G401.6 (cell line): ENCODE measurements around the gene PTGER2.
A peak's percentile ranks its signal among the peaks of the same experiment; 100 is the strongest.

Source experiments
- FAIRE-seq: peaks from 2 replicates; lab custom pipeline; 2012; peaks lifted over from hg19 to GRCh38; lab: Jason Lieb, UNC

Gene PTGER2

DNA sequence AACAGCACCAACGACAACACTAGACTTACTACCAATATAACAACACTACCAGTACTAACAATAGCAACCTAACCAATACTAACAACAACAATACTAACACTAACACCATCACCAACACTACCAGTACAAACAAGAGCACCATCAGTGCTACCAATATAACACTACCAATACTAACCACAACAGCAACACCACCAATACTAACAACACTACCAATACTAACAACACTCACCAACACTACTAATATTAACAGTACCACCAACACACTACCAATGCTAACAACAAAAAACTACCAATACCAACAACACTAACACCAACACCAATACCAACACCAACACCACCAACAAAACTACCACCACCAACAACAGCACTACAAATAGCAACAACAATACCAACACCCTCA, 25.1 kb downstream of the PTGER2 start:
- no peak for FAIRE-seq

DNA sequence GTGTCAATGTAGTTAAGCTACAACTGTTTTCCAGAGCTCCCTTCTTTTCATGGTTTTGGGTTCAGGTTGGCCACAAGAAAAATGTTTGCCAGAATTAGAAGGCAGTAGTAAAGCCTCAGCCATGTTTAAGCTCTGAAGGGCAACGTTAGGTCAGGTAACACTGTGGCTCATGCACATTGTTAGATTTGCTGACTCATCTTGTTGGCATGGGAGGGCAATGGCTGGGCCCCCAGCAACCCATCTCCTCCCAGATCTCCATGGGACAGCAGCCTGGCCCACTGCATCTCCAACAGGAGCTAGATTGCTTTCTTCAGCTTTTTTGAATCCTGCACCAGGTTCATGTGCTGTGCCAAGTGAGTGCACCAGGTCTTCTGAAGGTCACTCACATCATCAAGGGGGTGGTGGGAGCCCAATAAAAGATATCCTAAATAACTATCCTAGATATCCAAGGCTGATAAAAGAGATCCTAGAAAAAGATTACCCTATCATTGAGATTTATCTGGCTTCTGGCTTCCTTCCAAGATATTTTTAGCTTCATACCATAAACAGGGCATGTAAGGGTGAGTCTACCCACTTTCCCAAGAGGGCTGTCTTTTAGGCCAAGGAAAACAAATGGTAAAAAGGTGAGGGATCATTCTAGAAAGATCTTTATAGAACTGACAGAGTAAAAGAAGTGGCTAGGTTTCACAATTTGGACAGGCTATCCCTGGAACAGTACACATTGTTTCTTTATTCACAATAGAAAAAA, 28.9 kb downstream of the PTGER2 start:
- no peak for FAIRE-seq

DNA sequence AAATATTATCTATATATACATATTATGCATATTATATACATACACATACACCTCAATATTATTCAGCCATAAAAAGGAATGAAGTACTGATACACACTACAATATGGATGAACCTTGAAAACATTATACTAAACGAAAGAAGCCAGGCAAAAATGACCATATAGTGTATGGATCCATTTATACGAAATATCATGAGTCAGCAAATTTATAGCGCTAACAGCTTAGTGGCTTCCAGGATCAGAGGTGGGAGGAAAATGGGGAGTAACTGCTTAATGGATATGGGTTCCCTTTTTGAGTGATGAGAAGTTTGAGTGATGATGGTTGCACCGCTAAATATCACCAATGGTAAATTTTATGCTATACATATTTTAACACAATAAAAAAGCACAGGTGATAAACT, 32.7 kb downstream of the PTGER2 start:
- FAIRE-seq: no peak

DNA sequence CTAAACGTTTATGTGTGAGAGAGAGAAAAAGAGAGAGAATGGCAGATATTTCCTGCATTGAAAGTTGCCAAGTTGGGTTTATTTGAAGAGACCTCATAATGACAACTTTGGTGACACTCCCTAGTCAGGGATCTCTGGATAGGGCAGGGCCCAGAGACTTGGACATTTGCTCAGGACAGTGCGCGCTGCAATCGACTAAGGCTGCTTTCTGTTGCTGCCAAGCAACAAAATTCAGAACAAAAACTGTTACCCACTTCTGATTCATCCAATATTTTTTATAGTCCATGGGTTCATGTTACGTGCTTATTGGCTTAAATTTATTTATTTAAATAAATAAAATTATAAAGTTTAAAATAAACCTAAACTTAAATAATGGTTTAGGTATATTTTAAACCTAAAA, 34.2 kb downstream of the PTGER2 start:
- peak; percentile 11 for FAIRE-seq

DNA sequence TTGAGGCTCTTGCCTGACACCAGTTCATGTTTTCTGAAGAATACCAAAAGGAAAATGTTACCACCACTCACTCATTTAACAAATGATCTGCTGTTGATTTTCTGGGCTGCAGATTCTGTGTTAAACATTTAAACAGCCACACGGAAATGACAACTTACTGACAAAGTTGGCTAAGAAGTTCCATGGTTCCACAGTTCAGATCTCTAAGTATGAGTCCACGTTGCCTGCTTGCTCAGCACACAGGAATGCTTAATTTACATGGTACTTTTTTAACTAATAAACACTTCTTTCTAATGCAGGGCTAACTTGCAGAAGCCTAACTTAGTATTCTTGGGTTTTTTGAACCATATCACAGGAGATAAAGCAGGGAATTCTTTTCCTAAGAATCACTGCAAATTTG, 34.7 kb downstream of the PTGER2 start:
- no peak for FAIRE-seq

DNA sequence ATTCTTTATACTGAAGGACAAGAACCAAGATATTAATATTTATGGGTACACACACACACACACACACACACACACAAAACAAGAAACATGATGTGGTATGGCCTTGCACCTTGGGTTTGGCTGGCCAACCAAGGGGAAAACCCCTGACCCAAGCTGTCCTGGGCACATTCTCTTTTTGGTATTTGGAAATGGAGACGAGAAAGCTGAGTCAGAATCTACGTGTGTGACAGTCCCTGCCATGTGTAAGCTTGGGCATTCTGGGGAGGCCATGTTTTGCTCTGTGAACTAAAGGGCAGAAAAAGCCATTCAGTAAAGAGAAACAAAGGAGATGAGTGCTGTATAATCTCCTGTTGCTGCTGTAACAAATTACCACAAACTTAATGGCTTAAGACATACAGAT, 35.6 kb downstream of the PTGER2 start:
- no peak for FAIRE-seq

DNA sequence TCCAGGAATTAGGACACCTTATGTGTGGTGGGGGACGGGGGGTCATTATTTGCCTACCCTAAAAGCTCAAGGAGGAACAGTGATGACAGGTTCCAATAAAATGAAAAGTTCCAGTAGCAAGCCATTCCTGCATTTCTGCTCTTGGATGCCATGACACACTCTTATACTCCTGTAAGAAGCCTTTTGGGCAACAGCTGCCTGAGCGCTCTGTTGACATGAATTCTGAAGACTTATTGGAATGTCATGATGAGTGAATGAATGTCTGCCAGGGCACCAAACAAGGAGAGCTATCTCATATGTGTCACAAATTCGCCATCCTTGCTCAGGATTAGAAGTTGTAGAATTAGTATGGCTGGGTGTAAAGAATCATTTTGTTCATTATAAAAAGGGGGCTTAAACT, 36.3 kb downstream of the PTGER2 start:
- no peak for FAIRE-seq

DNA sequence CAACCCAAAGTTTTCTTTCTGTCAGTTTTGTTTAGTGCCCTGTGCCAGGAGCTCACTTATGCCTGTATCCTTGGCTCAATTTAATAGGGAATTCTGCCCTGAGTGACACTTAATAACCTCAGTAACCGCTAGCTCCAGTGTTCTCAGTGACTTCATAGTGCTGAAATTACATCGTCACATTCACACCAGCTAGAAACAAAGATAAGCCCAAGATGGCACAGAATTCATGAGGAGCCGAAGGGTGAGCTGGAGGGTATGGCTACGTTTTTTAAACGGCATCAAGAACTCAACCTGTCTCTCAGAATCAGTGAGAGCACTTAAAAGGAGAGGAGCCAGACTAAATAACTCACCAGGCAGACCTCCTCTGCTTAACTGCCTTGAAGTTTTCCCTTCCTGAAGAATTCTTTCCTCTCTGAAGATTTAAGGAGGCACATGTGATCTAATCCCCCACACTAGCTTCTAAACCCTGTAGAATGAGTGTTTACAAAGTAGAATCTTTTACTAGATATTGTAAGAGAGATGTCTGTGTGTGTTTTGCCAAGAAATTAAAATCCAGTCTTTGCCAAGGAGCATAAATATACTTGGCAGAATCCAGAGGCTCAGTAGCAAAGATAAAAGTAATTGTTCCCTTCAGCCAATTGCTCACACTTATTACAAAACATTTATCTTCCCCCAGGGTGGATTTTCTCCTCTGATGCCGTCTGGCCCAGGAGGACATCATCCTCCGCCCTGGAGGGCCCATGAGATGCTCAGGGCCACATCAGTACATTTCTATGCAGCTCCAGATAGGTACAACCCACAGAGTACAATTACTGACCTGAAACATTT, 37.3 kb downstream of the PTGER2 start:
- no peak for FAIRE-seq

DNA sequence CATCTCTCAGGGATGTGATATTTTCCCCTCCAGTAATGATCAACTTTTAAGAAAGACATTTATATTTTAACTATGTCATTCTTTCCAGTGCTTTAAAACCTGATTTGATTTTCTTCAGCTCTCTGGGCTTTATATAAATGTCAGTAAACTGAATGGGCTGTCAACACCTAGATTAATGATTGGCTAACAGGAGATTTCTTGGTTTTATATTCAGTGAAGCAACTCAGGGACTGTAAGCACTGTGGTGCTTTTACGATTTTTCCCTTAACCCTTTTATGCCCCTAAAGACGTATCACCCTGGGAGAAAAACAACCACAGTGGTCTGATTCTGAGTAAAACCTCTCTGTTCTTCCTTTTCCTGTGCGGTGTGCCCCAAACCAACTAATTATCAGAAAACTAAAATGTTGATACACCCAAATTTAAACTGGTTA, 38.0 kb downstream of the PTGER2 start:
- no peak for FAIRE-seq

DNA sequence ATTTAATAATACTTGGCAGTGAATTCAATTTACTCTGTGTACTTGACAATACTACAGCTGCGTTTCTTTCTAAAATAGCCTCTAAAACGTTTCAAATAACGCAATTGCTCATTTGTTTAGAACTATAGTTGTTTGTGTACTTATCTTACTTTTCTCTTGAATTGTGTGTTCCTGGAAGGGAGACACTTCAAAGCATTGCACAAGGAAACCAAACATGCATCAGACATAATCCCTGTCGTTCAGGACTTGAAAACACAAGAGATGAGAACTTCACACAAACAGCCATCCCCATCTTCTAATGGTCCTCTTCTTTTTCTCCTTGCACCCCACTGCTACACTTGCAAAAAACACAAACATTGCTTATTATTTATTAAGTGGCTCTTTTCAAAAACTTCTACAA, 38.5 kb downstream of the PTGER2 start:
- FAIRE-seq: no peak

DNA sequence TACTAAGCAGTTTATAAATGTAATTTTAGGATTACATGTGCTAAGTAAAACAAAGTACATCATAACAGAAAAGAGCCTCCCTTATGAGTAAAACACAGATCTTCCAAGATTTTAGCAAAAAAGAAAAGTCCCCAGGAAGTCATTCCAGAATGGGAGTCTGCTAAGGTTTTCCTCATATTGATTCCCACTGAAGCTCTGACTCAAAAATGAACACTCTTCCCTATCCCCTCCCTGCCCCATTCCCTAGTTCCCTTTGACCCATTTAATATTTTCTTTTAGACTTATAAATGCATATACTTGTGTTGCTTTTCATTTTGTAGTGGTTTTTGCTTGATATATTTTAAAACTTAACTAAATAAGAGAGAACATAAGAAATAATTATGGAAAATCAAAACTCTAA, 40.1 kb downstream of the PTGER2 start:
- no peak for FAIRE-seq

DNA sequence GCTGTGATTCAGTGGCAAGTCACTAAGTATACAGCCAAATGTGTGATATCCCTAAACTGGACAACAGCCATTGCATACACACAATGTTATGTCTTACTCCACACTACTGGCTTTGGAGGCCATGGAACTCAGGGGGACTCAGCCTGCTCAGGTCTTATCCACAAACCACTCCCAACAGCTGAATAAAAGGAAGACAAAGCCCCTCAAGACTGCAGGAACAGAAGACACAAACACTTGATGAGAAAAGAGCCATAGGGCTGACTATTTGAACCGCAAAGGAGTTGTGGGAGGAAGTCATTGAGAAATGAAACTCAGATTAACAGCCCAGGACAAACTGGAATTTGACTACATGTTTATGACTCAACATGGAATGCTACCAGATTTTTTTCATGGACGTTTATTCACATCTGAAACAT, 40.9 kb downstream of the PTGER2 start:
- no peak for FAIRE-seq

DNA sequence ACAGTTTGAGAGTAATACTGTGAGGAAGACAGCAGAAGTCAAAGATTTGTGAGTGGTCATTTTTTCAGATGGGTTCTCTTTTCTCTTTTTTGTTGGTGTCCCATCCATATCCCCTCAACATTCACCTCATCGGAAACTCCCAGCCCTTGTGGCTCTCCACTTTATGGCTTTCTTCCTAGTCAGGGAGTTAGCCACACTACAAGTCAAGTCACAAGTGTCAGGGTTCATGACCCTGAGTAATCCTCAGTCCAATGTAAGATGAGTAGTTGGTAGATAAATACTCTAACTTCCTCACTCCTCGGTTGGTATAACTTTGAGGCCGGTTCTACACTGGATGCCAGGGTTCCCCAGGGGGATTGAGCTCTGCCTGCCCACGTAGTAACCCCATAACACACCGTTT, 41.4 kb downstream of the PTGER2 start:
- no peak for FAIRE-seq

DNA sequence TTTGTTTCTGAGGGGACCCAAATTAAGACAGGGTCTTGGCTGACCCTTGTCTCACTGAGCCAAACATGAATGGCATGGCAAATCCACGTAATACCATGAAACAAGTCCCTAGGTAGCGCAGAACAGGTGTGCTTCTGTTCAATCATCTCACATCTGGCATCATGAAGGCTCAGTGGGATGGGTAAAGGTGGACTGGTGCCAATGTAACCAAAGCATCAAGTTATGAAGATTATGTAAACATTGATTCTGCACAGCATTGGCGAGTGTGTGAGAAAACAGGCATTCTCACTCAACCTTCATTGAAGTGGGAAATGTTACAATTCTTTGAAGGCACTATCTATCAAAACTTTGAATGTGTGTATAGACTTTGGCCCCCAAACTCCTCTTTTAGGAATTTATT, 41.9 kb downstream of the PTGER2 start:
- FAIRE-seq: no peak

DNA sequence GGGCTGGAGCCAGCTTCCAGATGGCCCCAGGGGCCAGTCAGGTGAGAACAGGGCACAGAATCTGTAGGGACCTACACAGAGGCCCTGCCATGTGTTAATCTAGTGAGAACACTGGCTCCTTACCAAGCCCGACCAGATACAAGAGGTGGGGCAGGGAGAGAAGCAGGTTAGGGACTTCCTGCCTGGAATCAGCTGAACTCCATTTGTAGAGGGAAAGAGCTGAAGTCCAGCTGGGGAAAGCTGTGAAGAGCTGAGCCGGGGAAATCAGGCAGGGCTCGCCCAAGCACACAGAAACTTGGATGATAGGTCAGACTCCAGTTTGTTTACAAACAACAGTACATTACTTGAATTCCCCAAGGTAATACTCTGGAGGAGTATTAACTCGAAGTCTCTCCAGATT, 46.7 kb downstream of the PTGER2 start:
- no peak for FAIRE-seq

DNA sequence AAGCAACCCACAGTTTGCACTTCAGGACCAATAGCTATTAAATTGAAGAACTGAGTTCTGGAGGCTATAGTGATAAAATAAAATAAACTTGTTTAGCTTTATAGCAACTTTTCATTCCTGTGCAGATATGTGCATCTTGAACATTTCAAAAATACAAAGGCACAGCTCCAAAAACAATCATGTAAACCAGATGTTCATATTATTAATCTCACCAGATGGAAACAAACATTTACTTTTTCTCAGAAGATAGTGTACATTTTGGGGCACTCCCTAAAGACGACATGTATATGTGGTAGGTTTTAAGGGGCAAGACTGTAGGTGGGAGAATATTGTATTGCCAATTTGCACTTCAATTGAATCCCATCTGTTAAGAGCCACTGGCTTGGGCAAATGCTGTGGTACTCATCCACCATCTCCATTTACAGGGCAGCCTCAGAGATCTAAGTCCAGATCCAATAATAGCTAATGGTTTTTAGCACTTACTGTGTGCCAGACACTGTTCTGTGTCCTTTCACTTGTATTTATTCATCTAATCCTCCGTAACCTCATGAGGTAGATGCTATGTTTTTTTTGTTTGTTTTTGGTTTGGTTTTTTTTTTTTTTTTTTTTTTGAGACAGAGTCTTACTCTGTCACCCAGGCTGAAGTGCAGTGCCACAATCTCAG, 49.1 kb downstream of the PTGER2 start:
- no peak for FAIRE-seq

DNA sequence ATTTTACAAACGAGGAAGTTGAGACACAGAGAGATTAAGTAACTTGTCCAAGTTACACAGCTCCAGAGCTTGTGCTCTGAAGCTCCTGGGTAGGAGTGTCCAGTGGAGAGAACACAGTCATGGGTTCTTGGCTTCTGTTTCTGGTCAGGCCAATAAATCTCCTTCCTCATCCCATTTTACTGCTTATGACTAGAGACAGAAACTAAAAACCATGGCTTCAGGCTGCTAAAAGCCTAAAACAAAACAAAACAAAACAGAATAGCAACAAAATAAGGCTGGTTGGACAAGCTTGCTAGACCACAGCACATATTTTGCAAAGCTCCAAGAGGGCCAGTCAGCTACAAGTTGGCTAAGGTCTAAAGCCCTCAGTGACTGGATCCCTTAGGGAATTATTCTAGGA, 49.8 kb downstream of the PTGER2 start:
- FAIRE-seq: no peak

DNA sequence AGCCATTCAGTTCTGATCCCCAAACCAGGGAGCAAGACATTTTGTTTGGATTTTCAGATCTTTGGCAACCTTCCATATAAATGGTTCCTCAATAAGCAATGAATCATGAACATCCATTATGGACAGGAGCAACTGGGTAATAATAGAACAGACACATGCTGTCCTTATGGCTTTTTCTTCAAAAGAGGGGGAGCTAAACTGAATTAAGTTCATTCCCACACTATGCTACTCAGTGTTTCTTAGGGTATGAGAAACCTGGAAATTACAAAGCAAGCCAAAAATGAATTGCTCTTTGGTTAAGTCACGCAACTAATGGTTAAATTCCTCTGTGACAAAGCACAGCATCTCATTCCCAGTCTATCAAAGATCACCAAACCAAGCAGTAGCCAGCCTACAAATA, 51.0 kb downstream of the PTGER2 start:
- FAIRE-seq: no peak

DNA sequence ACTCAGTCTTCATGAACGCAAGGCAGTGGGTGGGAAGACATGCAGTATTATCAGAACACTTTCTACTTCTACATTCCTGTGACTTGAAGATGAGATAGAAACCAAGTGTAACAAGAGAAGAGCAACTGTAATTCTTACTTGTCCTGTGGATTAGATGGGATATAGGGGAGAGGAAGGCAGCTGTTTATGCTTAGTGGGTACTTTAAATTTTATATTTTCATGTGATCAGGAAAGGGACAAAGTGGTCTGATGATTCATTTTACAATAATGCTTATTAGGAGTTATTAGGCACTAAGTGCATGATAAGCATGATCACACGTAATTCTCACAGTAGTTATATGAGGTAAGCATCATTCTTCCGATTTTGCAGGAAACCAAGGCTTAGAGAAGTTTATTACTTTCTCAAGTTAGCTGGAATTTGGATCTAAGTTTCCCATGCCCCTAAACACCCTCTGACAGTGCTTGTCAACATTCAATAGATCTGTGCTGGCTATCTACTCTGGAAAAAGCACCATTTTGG, 52.7 kb downstream of the PTGER2 start:
- FAIRE-seq: no peak

DNA sequence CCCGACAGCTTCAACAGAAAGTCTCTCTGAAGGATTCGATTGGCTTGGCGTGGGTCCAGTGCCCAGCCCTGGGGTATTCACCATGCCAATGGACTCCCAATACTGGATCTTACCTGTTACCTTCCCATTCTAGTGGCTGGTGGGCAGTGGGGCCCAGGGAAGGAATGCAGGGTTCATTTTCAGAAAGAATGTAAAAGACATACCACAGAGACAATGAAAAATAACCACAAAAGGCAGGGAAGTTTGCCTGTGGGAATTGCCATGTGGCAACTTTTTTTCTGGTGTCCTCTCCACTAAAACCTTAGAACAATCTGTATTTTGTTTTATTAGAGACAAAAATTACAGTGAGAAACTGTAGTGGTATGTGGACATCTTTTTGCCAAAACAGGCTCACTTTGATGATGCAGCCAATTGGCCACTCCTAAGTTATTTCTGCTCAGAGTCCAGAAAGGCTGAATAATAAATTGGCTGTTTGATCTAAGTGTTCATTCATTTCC, 55.2 kb downstream of the PTGER2 start:
- FAIRE-seq: no peak

DNA sequence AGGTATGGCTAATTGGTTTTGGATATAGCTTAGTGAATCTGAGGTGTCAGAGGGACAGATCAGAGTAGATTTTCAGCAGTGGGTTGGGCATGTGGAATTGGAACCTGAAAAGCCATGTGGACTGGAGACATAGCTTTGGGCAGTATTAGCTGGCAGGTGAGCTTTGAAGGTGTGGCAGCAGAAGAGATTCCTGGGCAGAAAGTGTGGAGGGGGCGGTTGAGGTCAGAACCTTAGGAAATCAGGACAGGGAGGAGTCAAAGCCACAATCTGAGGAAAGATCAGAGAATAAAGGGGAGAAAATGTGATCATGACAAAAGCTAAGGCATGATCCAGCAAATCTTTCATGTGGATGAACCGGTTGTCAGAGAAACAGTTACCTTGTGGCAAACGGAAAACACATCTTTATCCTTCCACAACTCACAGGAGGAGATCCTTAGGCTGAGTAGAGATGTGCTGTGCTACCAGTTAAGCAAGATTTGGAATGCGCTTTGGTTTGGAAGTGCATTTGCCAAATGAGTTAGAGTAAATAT, 56.4 kb downstream of the PTGER2 start:
- FAIRE-seq: no peak

DNA sequence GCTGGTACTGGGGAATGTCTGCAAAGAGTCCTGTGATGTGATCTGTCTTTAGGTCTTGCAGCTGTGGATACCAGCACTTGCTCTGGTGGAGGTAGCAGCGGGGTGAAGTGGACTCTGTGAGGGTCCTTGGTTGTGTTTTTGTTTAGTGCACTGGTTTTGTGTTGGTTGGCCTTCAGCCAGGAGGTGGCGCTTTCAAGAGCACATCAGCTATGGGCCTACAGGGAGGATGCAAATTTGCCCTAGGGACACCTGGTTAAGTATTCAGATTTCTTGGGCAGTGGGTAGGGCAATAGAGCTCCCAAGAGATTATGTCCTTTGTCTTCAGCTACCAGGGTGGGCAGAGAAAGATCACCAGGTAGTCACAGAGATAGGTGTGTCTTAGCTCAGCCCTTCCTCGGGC, 63.8 kb downstream of the PTGER2 start:
- FAIRE-seq: no peak
